Nephron (organoid): Measurements from ENCODE around the gene MT1H.
"Not testable (repeated sequence)": the region's sequence is repeated elsewhere in the genome, so short reads cannot be mapped to it uniquely, and the experiment has no call there.

Experiments used
- H3K27ac Mint-ChIP-seq, 3 experiments: 2 replicates each; pipeline ENCODE4 v1.8.0; 2020; ENCODE audit warnings: mixed read lengths in 3 of 3, mild to moderate bottlenecking in 2 of 3, moderate library complexity in 1 of 3
- H3K27me3 Mint-ChIP-seq: 2 replicates; pipeline ENCODE4 v1.8.0; 2021; ENCODE audit warnings: low read depth, mild to moderate bottlenecking, moderate library complexity, mixed read lengths
- H3K36me3 Mint-ChIP-seq: 2 replicates; pipeline ENCODE4 v1.8.0; 2020; ENCODE audit warnings: low read depth, mixed read lengths
- H3K4me1 Mint-ChIP-seq: 2 replicates; pipeline ENCODE4 v1.8.0; 2020; ENCODE audit warnings: mixed read lengths
- H3K4me3 Mint-ChIP-seq, 3 experiments: 2 replicates each; pipeline ENCODE4 v1.8.0; 2020; ENCODE audit warnings: mild to moderate bottlenecking in 3 of 3, mixed read lengths in 3 of 3, moderate library complexity in 2 of 3
- H3K9me3 Mint-ChIP-seq: 2 replicates; pipeline ENCODE4 v1.8.0; 2020; ENCODE audit warnings: mixed read lengths
- CTCF ChIP-seq, 3 experiments: fragments of 200-600 bp; sonication (generic); IDR thresholded peaks; one replicate each; pipeline ENCODE4 v1.5.0; 2021; ENCODE audit warnings: antibody characterized with exemption in 3 of 3; ENCODE audit not compliant: unreplicated experiment in 3 of 3

MT1H gene

GRCh38 chr16:56715126-56715525, 45.5 kb downstream of the MT1H start:
- Mint-ChIP-seq H3K9me3 (no peaks in the 10 kb centered on the region), H3K27me3 (peaks cover 11% of the 10 kb centered on the region), H3K4me3 (no peak overlapping the region), H3K4me1 (peaks cover 5% of the 10 kb centered on the region), H3K27ac (no peak overlapping the region), H3K36me3 (no peaks in the 10 kb centered on the region)
- TF ChIP-seq CTCF (IDR thresholded peaks at IDR 0.05; ENCODE audit: unreplicated experiment in 3 of 3): no peak

GRCh38 chr16:56716761-56717160, 47.1 kb downstream of the MT1H start:
- Mint-ChIP-seq H3K9me3 (no peaks in the 10 kb centered on the region), H3K4me3 (no peak overlapping the region), H3K4me1 (peaks cover 5% of the 10 kb centered on the region)

GRCh38 chr16:56717532-56717931, 47.9 kb downstream of the MT1H start:
- H3K4me1 Mint-ChIP-seq, H3K4me3 Mint-ChIP-seq, H3K27me3 Mint-ChIP-seq, H3K27ac Mint-ChIP-seq, H3K36me3 Mint-ChIP-seq, H3K9me3 Mint-ChIP-seq: not testable (repeated sequence)

More at GRCh38 chr16:56716761-56717160, 47.1 kb downstream of the MT1H start:
- Mint-ChIP-seq H3K36me3 (no peaks in the 10 kb centered on the region), H3K27me3 (peaks cover 5% of the 10 kb centered on the region), H3K27ac (no peak overlapping the region)
- no peak for TF ChIP-seq CTCF (IDR thresholded peaks at IDR 0.05; ENCODE audit: unreplicated experiment in 3 of 3)
